T-helper 2 cell (primary cell): Measurements from ENCODE around the gene ORC2.
A peak's percentile ranks its signal among the peaks of the same experiment; 100 is the strongest.

Experiments used
- DNase-seq, 5 experiments: peaks; one replicate each; pipeline versions ENCODE4 v3.0.0 to v3.0.0-alpha.2; 2012 to 2022

ORC2 gene

DNA sequence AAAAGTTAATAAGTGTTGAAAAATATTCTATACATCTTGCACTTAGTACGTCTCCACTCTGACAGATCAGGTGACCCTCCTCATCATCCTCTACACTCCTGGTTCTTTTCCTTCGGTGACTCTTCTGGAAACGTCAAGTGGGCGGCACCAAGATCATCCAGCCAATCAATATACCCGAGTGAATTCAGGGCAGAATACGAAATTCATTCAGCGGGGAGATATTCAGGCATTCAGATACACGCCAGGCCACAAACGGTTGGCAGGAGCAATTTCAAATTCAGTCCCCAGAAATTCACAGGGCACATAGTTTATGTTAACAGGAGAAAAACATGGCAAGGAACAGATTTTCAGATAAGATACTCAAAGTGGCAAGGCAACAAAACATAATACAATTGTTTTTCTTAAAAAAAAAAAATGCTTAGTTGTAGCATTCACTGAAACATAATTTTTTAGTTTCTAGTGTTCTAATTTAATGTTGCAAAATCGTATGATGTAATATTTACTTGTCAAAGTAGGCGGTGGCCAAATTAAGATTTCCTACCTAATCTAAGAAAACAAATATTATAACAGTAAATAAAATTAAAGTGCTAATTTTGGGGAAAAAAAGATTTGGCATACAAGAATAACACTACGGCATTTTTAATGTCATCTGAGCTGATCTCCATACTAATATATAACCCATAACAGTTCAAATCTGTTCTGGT lies 103.2 kb downstream of the ORC2 start:
- DNase-seq: peak in 1 of 5 experiments; percentile 19
